GM19328 (cell line): Measurements from ENCODE around the gene EYS.

ENCODE experiments used
- ATAC-seq: cut with Tn5 transposase; IDR thresholded peaks from one replicate; pipeline ENCODE4 v1.9.1; 2021; ENCODE audit warnings: mild to moderate bottlenecking, moderate library complexity; ENCODE audit not compliant: unreplicated experiment

Gene EYS

DNA sequence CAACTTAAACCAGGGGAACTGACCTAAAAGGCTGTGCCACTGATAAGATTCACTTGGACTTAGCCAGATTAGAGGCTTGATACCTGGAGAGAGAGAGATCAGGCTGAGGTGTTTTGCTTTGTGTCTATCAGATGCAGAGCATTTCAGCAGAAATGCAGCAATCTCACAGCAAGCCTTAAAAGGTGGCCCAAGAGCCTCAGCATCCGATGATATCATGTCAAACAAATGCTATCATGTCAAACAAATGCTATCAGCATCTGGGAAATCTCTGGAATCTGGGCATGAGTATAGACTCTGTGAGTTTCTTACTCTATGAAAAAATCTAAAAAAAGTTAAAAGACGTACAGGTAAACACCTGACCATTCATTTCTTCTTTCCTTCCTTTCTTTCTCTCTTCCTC lies 718.9 kb downstream of the EYS start:
- no peak for ATAC-seq

DNA sequence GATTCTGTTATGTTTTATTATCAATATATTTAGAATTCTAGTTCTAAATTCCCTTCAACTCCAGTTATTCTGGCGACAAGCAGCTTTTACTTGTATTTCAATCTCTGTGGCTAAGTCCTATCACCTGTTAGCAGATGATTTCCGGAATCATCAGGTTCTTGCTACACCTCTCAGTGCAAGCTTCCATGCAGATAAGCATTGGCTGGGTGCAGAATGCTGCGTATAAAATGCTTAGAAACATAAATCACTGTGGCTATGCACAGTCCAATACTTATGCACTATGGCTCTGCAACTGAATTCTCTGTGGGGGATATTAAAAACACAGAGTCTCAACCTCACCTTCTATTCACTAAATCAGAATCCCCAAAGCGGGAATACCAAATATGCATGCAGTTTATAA lies 720.0 kb downstream of the EYS start:
- ATAC-seq: no peak

DNA sequence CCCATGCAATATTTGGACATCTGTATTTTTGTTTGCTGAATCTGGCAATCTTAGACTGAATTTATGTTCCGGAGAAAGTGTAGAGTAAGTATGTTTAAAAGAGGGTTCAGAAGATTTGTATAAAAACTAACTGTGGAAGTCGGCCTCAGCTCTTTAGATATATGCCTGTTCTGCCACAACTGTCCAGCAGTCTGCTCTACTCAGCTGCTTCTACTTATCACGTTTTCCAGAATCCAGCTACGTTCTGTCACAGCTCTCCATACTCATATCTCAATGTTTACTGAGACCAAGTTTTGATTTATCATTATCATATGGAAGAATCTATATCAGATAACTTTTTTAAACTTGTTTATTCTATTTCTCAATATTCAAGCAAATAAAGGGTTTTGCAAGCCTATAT lies 721.3 kb downstream of the EYS start:
- ATAC-seq: no peak

DNA sequence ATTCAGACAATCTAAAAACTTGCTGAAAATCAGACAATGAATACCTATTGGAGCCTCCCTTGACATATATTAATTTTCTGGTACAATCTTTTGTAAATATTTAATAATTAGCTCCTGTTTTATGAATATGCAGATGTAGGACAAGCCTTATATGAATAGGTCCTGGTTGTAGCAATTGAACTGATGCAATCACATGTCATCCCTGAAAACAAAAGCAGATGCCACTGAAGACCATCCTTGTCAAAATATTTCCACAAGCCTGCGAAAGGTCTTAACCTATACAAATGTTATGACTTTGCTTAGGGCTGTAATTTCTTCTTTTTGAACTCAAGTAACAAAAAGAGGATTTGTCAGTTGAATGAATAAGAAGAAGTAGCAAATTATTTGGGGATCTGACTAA lies 722.1 kb downstream of the EYS start:
- no peak for ATAC-seq

DNA sequence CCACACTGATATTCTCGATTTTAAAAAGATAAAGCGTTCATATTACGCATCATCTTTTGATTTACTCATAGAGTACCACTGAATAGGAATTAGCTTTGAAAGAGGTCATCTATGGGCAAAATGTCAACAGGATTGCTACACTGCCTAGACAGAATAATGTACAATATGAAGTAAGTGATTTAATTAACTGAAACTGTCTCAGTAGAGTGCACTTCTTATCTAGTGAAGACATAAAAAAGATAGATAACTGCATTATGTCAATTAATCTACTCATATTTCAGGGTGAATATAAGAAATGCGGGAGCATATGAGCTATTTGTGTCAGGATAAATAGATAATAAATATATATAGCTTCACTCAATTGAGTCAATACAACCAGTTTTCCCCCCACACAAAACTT lies 723.9 kb downstream of the EYS start:
- no peak for ATAC-seq

DNA sequence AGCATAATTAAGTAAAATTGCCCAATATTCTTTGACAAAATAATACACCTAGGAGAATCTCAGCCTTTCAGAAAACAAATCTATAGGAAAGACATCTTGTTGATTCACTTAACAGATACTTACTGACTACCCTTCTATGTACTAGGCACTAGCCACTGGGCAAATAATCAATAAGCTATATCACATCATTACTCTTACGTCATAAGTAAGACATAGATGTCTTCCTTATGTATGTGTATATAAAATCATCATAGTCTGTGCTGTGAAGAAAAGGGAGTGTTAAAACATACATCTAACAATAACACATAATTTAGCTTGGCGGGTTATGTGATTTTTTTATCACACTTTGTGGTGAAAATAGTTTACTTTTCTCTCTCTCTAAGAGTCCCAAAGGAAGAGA lies 733.9 kb downstream of the EYS start:
- ATAC-seq: no peak

DNA sequence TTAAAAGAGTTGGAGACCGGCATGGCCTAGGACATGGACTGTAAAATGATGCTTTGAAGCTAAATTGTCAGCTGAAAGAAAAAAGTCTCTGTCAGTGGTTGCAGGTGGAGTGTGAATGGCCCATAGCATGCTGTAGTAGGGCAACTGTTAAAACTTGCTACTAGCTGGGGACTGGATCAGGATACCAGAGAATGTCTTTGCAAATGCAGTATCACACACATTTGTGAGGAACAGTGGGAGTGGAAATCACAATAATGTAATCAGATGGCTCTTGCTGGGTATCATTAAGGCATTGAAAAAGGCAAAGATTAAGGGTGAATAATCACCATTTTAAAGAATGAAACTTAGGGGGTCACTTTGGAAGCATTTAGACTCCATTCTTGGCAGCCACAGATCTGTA lies 737.9 kb downstream of the EYS start:
- no peak for ATAC-seq

DNA sequence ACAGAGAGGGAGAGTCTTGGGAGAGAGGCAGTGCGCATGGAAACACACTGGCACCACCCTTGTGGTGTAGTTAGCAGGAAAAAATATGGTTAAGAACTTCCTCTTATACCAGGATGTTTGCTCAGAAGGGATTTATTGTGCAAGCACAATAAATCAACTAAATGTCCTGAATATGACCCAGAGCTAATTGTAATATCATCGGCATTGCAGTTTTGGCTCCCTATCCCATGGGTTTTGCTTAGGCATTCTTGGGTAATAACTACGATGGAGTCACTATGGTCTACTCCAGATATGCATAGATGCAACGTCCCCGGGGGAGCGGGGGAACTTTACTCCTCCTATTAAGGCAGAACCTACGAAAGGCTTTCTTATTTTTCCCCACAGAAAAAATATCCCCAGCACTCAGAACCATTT lies 751.6 kb downstream of the EYS start:
- no peak for ATAC-seq

DNA sequence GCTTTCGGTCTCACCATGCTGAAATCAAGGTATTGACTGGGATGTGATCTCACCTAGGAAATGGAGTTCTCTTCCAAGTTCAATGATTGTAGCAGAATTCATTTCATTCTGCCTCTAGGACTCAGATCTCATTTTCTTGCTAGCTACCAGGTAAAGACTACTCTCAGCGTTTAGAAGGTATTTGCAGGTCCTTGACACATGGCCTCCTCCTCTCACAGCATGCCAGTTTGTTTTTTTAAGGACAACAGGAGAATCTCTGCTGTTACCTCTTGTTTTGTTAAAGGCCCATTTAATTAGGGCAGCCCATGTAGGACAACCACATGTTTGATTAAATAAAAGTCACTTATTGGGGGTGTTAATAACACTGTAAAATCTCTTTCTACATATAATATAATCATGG lies 757.8 kb downstream of the EYS start:
- ATAC-seq: no peak

DNA sequence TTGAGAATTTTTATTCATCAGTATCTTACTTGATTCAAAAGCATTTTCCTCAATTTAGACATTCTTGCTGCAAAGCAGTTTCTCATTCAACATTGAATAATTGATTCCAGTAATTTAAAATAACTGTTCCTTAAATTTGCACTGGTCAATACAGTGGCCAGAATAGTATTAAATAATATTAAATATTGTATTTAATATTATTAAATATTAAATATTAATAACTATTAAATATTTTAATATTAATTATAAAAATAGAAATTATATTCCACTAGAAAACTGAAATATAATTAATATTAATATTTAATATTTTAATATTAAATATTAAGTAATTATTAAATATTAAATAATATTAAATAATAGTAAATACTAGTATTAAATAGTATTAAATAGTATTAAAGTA lies 758.8 kb downstream of the EYS start:
- no peak for ATAC-seq

DNA sequence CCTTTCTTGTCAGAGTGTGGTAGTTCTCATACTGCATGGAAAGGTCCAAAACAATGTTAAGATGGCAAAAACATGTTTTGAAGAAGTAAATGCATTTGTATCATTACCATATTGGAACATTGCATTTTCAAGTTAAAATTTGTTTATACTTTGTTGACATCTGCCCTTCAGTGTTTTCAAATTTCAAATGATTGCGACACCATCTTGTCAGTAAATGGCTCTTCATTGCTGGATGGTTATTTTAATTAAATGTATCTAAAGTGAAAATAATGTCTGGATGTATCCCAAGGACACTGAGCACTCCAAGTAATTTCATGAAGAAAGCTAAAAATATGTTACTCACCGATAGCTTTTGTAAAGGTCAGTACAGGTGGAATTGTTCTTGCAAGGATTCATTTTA lies 761.6 kb downstream of the EYS start:
- no peak for ATAC-seq

DNA sequence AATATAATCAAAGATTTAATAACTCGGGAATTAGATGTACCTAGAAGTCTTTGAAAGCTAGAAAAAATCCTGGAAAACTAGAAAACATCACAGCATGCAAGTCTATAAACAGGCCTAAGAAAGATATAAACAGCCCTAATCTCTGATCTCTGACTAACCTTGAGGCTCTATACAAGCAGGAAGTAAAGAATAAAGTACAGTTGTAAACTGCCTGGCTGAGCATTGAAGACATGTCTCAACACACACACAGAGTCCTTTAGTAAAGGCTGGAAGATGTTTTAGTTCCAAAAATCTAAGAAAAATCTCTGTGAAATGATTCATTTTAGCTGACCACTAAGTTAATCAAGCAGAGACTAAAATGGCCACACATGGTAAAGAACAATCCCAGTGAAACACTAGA lies 774.5 kb downstream of the EYS start:
- ATAC-seq: no peak

DNA sequence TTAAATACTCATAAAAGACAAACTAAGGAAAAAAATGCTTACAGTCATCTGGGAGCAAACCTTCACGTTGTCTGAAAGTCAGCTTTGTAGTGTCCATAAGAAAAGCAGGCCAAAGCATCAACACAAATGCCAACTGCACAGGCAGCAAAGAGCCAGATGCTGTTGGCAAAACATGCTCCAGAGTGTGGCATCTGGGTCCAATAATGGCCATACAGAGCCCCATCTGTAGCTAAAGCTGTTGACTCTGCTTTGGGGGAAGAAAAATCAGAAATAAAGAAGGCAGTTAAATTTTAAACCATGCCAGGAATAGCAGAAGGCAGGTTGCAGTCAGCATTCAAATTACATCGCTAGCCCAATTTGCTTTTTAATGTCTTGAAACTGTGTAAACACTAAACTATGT lies 776.3 kb downstream of the EYS start:
- ATAC-seq: no peak

DNA sequence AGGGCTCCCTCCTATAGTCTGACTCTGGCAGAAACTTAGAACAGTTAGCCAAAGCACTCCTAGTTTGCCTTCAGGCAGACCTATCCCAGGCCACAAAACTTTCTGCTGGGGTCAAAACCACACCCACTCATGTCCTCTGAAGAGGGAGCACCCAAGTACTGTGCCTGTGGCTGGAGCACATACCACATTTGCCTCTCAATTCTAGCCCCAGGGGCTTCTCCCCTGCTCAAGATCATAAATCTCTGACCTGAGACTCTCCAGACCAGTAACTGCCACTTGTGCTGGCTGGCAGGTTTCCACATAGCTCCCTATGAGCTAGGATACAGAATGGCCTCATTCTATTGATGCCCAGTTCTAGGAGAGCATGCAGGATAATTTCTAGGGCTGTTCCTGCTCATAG lies 781.0 kb downstream of the EYS start:
- no peak for ATAC-seq

DNA sequence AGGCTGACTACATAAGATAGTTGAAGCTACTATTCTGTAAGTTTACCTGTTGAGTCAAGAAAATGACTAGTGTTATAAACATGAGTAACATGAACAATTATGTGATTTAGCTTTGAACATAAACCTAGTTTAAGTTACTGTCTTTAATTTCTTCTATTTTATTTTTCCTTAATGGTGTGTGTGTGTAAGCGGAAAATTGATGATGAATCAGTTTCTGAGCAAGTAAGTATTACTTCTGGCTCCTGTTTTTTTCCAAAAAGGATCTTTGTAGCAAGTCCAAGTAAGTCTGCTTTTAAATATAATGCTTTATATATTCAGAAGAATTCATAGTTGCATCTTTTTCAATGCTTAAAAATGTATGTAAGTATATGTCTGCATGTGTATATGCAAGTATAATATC lies 786.8 kb downstream of the EYS start:
- ATAC-seq: no peak

DNA sequence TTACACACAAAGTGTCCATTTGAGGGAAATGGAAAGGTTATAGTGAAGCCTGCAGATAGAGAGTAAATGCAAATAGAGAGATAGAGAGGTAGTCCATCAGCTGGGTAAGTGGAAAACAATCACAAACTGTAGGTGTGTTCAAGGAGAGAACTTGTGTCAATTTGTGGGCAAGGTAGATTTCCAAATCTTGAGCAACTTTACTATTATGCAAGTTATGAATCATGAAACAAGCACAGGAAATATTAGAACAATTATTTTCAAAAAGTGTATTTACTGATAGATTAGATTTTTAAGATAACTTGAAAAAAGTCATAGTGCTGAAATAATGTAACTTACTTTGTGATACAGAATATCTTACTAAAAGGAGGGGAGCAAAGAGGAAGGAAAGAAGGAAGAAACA lies 792.9 kb downstream of the EYS start:
- ATAC-seq: no peak

DNA sequence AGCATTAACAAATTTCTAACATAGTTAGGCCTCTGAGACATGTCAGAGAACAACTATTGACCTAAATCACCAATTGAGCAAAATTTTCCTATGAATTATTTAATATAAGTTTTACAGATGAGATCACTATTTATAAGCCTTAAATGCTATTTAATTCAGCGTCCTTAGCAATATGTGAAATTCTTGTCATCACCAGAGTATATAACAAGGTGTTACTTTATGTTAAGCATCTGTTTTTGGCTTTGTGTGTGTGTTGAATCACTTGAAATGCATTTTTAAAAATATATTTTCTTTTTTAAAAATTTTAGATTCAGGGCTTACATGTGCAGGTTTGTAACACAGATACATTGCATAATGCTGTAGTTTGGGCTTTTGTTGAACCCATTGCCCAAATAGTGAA lies 794.1 kb downstream of the EYS start:
- ATAC-seq: no peak

DNA sequence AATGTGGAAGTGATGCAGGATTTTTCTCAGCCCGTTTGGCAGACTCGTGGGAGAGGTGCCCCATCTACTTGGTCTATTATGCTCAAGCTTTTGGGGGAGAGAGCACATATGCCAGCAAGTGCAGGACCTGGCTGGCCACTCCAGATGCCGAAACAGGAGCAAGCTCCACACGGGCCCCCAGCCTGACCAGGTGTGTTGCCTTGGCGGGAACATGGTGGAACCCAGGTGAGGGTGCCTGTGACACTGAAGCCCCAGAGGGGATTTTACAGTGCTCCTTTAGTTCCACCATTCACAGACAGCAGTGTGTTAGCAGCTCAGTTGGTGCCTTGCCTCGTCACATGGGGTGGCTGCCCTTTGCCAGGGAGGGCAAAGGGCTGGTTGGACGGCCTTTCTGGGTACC lies 798.9 kb downstream of the EYS start:
- ATAC-seq: no peak

DNA sequence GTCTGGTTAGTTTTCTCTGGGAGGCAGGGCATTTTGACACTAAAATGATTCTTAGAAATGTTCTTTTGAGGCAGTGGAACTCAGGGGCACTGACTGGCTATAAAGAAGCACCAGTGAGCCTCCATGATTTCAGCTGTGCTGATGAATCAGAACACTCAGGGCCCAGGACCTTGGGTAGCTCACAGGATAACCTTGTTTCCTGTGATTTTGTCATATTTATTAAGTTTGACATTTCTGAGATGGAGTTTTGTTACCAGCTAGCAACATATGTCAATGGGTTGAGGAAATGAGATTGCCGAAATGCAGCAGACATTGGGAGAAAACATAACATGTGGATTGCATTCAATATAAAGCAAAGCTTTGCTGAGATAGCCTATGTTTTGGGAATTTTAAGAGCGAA lies 802.4 kb downstream of the EYS start:
- no peak for ATAC-seq

DNA sequence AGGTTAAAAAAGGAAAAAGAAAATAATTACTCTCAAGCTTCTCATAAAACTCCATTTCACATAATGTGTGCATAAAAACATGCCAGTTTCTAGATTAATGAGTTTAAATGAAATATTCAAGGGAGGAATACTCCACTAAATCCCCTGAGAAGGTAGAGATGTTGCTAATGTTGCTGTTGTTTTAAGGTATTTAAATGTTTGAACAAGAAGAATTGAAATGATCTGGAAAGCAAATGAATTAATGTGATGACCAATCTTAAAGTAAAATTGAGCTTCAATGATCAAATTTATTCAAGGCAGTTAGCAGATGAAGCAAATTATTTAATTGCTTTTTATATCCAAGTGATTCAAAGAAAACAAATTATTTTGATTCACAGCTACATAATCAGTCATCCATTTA lies 804.4 kb downstream of the EYS start:
- ATAC-seq: no peak

DNA sequence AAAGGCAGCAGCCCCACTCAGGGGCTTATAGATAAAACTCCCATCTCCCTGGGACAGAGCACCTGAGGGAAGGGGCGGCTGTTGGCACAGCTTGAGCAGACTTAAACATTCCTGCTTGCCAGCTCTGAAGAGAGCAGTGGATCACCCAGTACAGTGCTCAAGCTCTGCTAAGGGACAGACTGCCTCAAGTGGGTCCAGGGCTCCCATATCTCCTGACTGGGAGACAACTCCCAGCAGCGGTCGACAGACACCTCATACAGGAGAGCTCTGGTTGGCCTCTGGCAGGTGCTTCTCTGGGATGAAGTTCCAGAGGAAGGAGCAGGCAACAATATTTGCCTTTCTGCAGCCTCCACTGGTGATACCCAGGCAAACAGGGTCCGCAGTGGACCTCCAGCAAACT lies 810.1 kb downstream of the EYS start:
- ATAC-seq: no peak

DNA sequence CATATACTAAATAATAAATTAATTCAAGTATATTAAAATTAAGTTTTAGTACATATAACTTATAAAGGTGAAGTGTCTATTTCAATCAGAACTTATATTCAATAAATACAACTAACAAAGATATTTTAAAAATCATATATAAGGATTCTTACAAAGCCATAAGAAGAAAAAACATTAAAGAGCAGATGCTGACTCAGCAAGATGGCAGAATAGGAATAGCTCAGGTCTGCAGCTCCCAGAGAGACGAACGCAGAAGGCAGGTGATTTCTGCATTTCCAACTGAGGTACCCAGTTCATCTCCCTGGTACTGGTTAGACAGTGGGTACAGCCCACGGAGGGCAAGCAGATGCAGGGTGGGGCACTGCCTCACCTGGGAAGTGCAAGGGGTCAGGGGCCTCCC lies 811.1 kb downstream of the EYS start:
- ATAC-seq: no peak

DNA sequence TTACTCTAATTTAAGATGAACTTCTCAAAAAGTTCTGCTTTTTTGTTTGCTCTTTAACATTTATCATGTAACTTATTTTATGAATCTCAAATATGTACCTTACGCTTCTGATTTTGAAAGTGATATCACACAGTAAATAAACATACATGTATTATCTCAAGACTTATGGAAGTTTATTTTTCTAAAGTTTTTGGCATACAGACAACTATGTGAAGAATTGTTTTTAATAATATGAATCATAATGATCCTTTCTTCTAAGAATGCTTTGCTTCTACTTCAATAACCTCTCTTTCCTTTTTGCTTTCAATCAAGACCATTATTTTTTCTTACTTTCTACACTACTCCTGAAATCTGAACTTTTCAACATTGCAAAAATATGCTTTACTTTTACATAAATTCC lies 816.4 kb downstream of the EYS start:
- no peak for ATAC-seq

DNA sequence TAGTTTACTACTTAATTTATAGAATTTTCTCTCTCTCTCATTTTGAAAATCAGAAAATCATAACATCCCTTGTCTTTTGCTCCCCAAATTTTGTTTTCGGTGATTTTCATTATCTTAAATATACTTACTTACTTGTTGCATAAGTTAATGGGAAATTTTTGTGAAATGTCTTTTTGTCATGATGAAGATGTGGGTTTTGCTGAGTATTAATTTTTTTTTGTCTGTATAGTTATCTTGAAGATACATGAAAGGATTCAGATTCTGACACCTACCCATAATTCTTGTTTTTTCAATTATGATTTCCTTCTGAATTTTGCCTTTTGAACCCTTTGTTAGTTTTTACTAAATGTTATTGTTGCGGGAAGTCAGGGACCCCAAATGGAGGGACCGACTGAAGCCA lies 817.9 kb downstream of the EYS start:
- ATAC-seq: no peak
